ENCODE results near the gene CHPF.

Gene CHPF

DNA sequence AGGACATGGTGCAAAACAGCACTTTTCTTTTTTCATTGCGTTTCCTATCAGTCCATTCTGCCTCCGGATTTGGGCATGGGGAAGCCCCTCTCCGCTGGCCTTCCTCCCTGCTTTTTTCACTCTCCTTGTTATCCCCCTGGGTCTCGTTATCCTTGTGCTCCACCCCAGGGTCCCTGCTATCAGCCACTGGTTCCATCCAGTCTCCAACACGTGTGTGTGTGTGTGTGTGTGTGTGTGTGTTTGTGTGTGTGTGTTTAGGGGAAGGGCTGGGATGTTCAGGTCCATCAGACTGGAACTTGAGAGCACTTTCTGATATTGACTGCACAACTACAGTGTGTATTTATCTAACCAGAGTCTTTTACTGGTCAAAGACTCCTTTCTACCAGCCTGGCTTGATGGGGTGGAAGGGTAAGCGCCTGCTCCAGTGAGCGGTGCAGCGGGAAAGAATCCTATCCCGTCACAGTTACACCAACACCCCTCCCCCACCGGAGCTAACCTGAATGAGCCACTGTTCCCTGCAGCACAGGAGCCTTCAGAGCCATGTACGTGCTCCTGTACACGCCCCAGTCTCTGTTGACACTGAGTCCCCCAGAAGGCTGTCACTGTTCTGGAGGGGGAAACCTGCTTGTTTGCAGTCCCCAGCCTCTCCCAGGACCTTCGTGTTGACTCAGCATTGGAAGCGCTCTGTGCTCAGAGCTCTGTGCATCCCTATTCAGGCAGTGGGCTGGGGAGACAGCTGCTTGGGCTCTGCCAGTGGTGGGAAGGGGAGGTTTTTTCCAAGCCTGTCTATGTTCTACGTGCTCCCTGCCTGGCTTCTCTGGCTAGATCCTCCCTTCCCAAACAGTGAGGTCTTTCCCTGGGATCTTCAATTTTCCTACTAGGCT, 33.1 kb upstream of the CHPF start:
- no peak for TF ChIP-seq CTCF (conservative IDR thresholded peaks at IDR 0.05; ENCODE audit: low read depth)
- POLR2A ChIA-PET (ENCODE audit: low non-redundant PET) = no interaction called here
- DNase-seq (ENCODE audit: low spot score) = no peak
- H3K27ac ChIP-seq = no peak overlapping the region
- CTCF ChIA-PET = interaction anchor here (0.6 to 0.9 kb wide), 3 partner anchors 16 to 357 kb away, joined by 3 to 8 read pairs (median 3); no protein-coding TSS in a partner anchor

DNA sequence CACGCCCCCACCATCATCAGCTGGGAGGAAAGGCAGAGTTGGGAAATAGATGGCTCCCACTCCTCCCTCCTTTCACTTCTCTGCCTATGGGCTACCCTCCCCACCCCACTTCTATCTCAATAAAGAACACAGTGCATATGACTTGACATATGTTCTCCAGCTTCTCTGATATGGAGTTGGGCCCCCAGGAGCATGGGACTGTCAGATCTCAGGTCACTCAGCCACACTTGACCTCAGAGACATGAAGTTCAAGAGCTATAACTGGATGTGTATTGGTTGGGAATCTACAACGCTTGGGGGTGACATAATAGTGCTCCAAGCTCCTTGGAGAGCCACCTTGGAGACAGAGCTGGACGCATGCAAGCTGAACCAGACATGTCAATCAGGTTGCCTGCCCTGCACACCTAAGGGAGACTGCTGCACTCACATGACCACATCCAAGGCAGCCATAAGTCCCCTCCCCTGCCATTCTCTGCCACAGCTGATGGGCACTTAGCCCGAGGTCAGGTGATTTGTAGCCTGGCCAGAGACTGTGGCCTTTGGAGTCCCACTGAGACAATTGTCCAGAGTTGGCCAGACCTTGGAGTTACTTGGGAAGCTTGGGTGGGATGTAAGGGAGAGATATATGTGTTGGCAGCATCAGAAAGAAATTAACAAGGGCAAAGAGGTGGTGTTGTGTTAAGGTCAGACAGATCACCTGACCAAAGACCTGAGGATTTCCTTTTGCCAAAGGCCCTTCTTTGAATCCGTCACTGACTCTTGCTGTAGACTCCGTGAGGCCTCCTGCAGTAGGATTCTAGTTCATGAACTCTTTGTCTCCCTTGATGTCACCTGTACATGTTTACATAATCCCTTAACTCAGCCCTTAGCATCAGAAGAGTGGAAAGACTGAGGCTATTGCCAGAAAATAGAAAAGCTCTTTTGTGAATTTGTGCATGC, 32.2 kb upstream of the CHPF start:
- CTCF ChIA-PET = interaction anchor here (0.9 kb wide), 1 partner anchor 15 kb away, joined by 8 read pairs; no protein-coding TSS in a partner anchor
- POLR2A ChIA-PET (ENCODE audit: low non-redundant PET) = no interaction called here
- no peak for TF ChIP-seq CTCF (conservative IDR thresholded peaks at IDR 0.05; ENCODE audit: low read depth)
- DNase-seq (ENCODE audit: low spot score) = no peak
- H3K27ac ChIP-seq = no peak overlapping the region

- no peak for TF ChIP-seq CTCF (conservative IDR thresholded peaks at IDR 0.05; ENCODE audit: low read depth)
- DNase-seq (ENCODE audit: low spot score) = no peak
- ChIA-PET POLR2A (ENCODE audit: low non-redundant PET) (no interaction called here), CTCF (interaction anchor here (0.6 to 1.5 kb wide), 2 partner anchors 14 to 146 kb away, joined by 3 to 5 read pairs; no protein-coding TSS in a partner anchor)
- H3K27ac ChIP-seq = no peak overlapping the region
These were observed 31.1 kb upstream of the CHPF start for GRCh38 chr2:219574484-219575311.

DNA sequence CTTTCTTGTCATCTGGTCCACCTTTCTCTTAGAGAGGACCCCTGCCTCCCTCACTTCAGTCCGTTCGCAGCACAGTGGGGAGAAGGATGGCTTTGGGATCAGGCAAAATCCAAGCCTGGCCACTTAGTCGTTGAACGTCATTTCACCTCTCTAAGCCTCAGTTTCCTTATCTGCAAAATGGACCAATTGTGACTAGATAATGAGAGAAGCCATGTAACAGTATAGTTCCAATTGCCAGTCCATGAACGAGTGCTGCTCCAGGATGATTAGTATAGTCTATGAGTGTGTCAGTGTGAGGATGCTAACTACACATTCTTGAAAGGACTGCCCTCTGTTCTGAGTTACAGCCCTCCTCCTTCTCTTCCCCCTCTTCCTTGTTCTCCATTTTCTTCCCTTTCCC, 29.6 kb upstream of the CHPF start:
- POLR2A ChIA-PET (ENCODE audit: low non-redundant PET) = no interaction called here
- CTCF ChIA-PET = interaction anchor here (1.5 kb wide), 1 partner anchor 13 kb away, joined by 5 read pairs; no protein-coding TSS in a partner anchor
- DNase-seq (ENCODE audit: low spot score) = no peak

DNA sequence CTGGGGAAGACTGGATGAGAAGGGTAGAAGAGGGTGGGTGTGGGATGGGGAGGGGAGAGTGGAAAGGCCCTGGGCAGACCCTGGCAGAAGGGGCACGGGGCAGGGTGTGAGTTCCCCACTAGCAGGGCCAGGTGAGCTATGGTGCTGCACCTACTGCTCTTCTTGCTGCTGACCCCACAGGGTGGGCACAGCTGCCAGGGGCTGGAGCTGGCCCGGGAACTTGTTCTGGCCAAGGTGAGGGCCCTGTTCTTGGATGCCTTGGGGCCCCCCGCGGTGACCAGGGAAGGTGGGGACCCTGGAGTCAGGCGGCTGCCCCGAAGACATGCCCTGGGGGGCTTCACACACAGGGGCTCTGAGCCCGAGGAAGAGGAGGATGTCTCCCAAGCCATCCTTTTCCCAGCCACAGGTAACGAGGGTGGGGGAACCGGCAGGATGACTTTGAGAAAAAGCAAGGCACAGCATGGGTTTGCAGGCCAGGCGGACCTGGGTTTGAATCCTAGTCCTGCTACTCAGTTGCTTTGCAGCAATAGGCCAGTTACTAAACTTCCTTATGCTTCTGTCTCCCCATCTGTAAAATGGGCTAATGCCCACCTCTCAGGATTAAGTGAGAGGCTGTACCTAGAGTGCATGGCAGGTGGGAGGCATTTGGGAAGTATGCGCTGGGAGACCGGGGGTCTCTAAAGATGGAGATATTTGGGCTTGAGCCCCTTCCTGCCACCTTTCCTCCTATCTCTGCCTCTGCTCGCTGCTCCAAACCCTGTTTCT, 28.8 kb upstream of the CHPF start, which contains the start of gene INHA:
Gene INHA (plus strand): TSS at position 74 of the 765 bp plus-strand sequence. CDS start 65 bp downstream, at position 139.
- ChIA-PET POLR2A (ENCODE audit: low non-redundant PET) (no interaction called here), CTCF (interaction anchor here (4.0 kb wide), 1 partner anchor 12 kb away, joined by 21 read pairs; no protein-coding TSS in a partner anchor)
- H3K27ac ChIP-seq = peak within 1 kb of the TSS; percentile 77
- no peak for DNase-seq (ENCODE audit: low spot score)
- TF ChIP-seq CTCF (conservative IDR thresholded peaks at IDR 0.05; ENCODE audit: low read depth) = no peak

More for the DNA sequence above, 29.6 kb upstream of the CHPF start:
- no peak for TF ChIP-seq CTCF (conservative IDR thresholded peaks at IDR 0.05; ENCODE audit: low read depth)
- no peak overlapping the region for H3K27ac ChIP-seq

Measured in RWPE1 (cell line).